Measurements from ENCODE around the gene FLRT2.
A peak's percentile ranks its signal among the peaks of the same experiment; 100 is the strongest.

Gene FLRT2

GRCh38 chr14:85584481-85584880, 54.5 kb downstream of the FLRT2 start:
- H3K4me3 ChIP-seq (replicated peaks in 1 of 2; ENCODE audit: low read depth in 2 of 2, low read length in 2 of 2), result no peak overlapping the region
- TF ChIP-seq, protein P1, sequence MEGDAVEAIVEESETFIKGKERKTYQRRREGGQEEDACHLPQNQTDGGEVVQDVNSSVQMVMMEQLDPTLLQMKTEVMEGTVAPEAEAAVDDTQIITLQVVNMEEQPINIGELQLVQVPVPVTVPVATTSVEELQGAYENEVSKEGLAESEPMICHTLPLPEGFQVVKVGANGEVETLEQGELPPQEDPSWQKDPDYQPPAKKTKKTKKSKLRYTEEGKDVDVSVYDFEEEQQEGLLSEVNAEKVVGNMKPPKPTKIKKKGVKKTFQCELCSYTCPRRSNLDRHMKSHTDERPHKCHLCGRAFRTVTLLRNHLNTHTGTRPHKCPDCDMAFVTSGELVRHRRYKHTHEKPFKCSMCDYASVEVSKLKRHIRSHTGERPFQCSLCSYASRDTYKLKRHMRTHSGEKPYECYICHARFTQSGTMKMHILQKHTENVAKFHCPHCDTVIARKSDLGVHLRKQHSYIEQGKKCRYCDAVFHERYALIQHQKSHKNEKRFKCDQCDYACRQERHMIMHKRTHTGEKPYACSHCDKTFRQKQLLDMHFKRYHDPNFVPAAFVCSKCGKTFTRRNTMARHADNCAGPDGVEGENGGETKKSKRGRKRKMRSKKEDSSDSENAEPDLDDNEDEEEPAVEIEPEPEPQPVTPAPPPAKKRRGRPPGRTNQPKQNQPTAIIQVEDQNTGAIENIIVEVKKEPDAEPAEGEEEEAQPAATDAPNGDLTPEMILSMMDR (IDR thresholded peaks at IDR 0.05; ENCODE audit: low read depth, low read length), result no peak
- no peak for DNase-seq (ENCODE audit: low read depth in 2 of 2)

- TF ChIP-seq, protein P1 (IDR thresholded peaks at IDR 0.05; ENCODE audit: low read depth, low read length), result no peak
- DNase-seq (ENCODE audit: low read depth in 2 of 2), result peak; percentile 65 to 81
- H3K4me3 ChIP-seq (replicated peaks in 1 of 2; ENCODE audit: low read depth in 2 of 2, low read length in 2 of 2), result no peak overlapping the region
These were observed 57.3 kb downstream of the FLRT2 start for GRCh38 chr14:85587151-85587711.

- TF ChIP-seq, protein P1 (IDR thresholded peaks at IDR 0.05; ENCODE audit: low read depth, low read length), result no peak
- DNase-seq (ENCODE audit: low read depth in 2 of 2), result peak in 1 of 2 donors; percentile 53
- no peak overlapping the region for H3K4me3 ChIP-seq (replicated peaks in 1 of 2; ENCODE audit: low read depth in 2 of 2, low read length in 2 of 2)
These were observed 60.8 kb downstream of the FLRT2 start for GRCh38 chr14:85590784-85591183.

- DNase-seq (ENCODE audit: low read depth in 2 of 2), result no peak
- no peak overlapping the region for H3K4me3 ChIP-seq (replicated peaks in 1 of 2; ENCODE audit: low read depth in 2 of 2, low read length in 2 of 2)
- TF ChIP-seq, protein P1 (IDR thresholded peaks at IDR 0.05; ENCODE audit: low read depth, low read length), result no peak
These were observed 64.3 kb downstream of the FLRT2 start for GRCh38 chr14:85594217-85594616.

DNA sequence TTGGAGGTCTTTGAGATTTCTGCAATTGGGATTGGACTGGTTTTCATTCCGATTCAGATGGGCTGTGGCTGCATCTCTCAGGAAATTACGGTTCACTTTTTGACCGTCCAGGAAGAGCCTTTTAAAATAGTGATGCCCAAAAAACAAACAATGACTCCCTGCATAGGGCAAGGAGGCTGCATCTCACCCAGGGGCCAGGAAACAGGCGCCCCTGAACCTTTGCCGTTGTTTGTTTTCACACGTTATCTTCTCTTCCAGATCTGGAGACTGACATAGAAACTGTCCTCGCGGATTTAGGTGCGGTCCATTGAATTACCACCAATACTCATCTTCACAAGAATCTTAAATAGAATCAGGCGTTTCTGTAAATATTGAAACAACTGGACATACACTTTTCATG, 66.0 kb downstream of the FLRT2 start:
- TF ChIP-seq, protein P1 (IDR thresholded peaks at IDR 0.05; ENCODE audit: low read depth, low read length), result no peak
- no peak for DNase-seq (ENCODE audit: low read depth in 2 of 2)
- no peak overlapping the region for H3K4me3 ChIP-seq (replicated peaks in 1 of 2; ENCODE audit: low read depth in 2 of 2, low read length in 2 of 2)

- no peak overlapping the region for H3K4me3 ChIP-seq (replicated peaks in 1 of 2; ENCODE audit: low read depth in 2 of 2, low read length in 2 of 2)
- TF ChIP-seq, protein P1 (IDR thresholded peaks at IDR 0.05; ENCODE audit: low read depth, low read length), result no peak
- DNase-seq (ENCODE audit: low read depth in 2 of 2), result no peak
These were observed 66.6 kb downstream of the FLRT2 start for GRCh38 chr14:85596562-85596961.

GRCh38 chr14:85597701-85598100, 67.8 kb downstream of the FLRT2 start:
- H3K4me3 ChIP-seq (replicated peaks in 1 of 2; ENCODE audit: low read depth in 2 of 2, low read length in 2 of 2), result no peak overlapping the region
- no peak for DNase-seq (ENCODE audit: low read depth in 2 of 2)
- TF ChIP-seq, protein P1 (IDR thresholded peaks at IDR 0.05; ENCODE audit: low read depth, low read length), result no peak
